Tibial artery (tissue), 4 donors: ENCODE measurements around the gene RELT.
A peak's percentile ranks its signal among the peaks of the same experiment; 100 is the strongest.

Source experiments
- DNase-seq, 2 donors: peaks; one replicate each; pipeline ENCODE4 v3.0.0-alpha.2; 2019
- H3K27ac ChIP-seq, 2 donors: fragments of 200-600 bp; sonication (generic) in 1 of 2; 1 replicate in 1 of 2; 2 replicates in 1 of 2; pipeline ENCODE4 v1.5.1; 2018 to 2019; ENCODE audit warnings: mild to moderate bottlenecking in 1 of 2
- H3K27me3 ChIP-seq, 2 donors: fragments of 200-600 bp; sonication (generic) in 1 of 2; one replicate each; pipeline versions ENCODE4 v1.5.1 to v1.6.0; 2016 to 2019
- H3K36me3 ChIP-seq, 3 donors: fragments of 200-600 bp; sonication (generic) in 2 of 3; one replicate each; pipeline ENCODE4 v1.5.1; 2016 to 2019; ENCODE audit warnings: mild to moderate bottlenecking in 2 of 3
- H3K4me1 ChIP-seq, 4 donors: fragments of 200-600 bp; sonication (generic) in 2 of 4; 1 replicate in 3 of 4; 2 replicates in 1 of 4; pipeline ENCODE4 v1.5.1; 2016 to 2019
- H3K4me3 ChIP-seq, 2 donors: fragments of 200-600 bp; sonication (generic) in 1 of 2; 1 replicate in 1 of 2; 2 replicates in 1 of 2; pipeline ENCODE4 v1.5.1; 2018 to 2019; ENCODE audit warnings: mild to moderate bottlenecking in 2 of 2
- H3K9me3 ChIP-seq, 3 donors: fragments of 200-600 bp; sonication (generic) in 1 of 3; one replicate each; pipeline ENCODE4 v1.5.1; 2016 to 2019
- CTCF ChIP-seq, 2 experiments: fragments of 200-600 bp in 1 of 2; fragments of 450-650 bp in 1 of 2; IDR thresholded peaks; one replicate each; pipeline ENCODE4 v1.5.1; 2017 to 2019; ENCODE audit warnings: antibody characterized with exemption in 2 of 2, mild to moderate bottlenecking in 1 of 2, moderate library complexity in 1 of 2
- intact Hi-C: fragments of 100-400 bp; cut with DNase I; formaldehyde crosslinking; loops from one replicate; pipeline ENCODE4 v1.15.0; 2023; ENCODE audit warnings: low total_unique reads

The RELT gene

GRCh38 chr11:73333173-73333572 is 43.0 kb upstream of the RELT start:
- H3K27ac ChIP-seq = peak overlapping the region; percentile 80 to 86
- DNase-seq = no peak
- H3K4me1 ChIP-seq = peaks cover 13 to 97% (median 80%) of the 10 kb centered on the region in 4 donors
- intact Hi-C loops = no loop called here
- H3K4me3 ChIP-seq = no peak overlapping the region
- no peak for TF ChIP-seq CTCF (IDR thresholded peaks at IDR 0.05)
- H3K36me3 ChIP-seq = peaks cover 0 to 6% (median 0%) of the 10 kb centered on the region in 3 donors
- H3K9me3 ChIP-seq = no peaks in the 10 kb centered on the region
- H3K27me3 ChIP-seq = no peaks in the 10 kb centered on the region

- Histone ChIP-seq H3K36me3 (peaks cover 0 to 6% (median 0%) of the 10 kb centered on the region in 3 donors), H3K4me1 (peaks cover 13 to 97% (median 79%) of the 10 kb centered on the region in 4 donors), H3K9me3 (no peaks in the 10 kb centered on the region), H3K4me3 (peak overlapping the region in 1 of 2 donors; percentile 5), H3K27ac (peak overlapping the region; percentile 80 to 86), H3K27me3 (no peaks in the 10 kb centered on the region)
- DNase-seq = no peak
- TF ChIP-seq CTCF (IDR thresholded peaks at IDR 0.05) = no peak
- intact Hi-C loops = loop anchor here (2.0 kb wide), 1 partner anchor 27 kb away; no protein-coding TSS in a partner anchor
Observed at GRCh38 chr11:73333640-73334383, 42.4 kb upstream of the RELT start.

GRCh38 chr11:73334384-73335203 is 41.6 kb upstream of the RELT start:
- H3K36me3 ChIP-seq = peaks cover 0 to 6% (median 0%) of the 10 kb centered on the region in 3 donors
- no peak for TF ChIP-seq CTCF (IDR thresholded peaks at IDR 0.05)
- H3K4me1 ChIP-seq = peaks cover 13 to 99% (median 80%) of the 10 kb centered on the region in 4 donors
- peak overlapping the region; percentile 0 to 5 for H3K4me3 ChIP-seq
- DNase-seq = peak; percentile 89 to 92
- H3K9me3 ChIP-seq = no peaks in the 10 kb centered on the region
- H3K27ac ChIP-seq = peak overlapping the region; percentile 80 to 86
- intact Hi-C loops = loop anchor here (2.0 to 5.0 kb wide), 2 partner anchors 28 to 37 kb away; no protein-coding TSS in a partner anchor
- H3K27me3 ChIP-seq = no peaks in the 10 kb centered on the region

- intact Hi-C loops = loop anchor here (2.0 to 5.0 kb wide), 2 partner anchors 29 to 38 kb away; no protein-coding TSS in a partner anchor
- H3K27ac ChIP-seq = peak overlapping the region; percentile 80 to 86
- peak; percentile 85 to 89 for DNase-seq
- H3K9me3 ChIP-seq = no peaks in the 10 kb centered on the region
- TF ChIP-seq CTCF (IDR thresholded peaks at IDR 0.05) = peak; percentile 94 to 99
- H3K4me3 ChIP-seq = peak overlapping the region; percentile 0 to 5
- peaks cover 10 to 99% (median 79%) of the 10 kb centered on the region in 4 donors for H3K4me1 ChIP-seq
- H3K36me3 ChIP-seq = peaks cover 0 to 6% (median 0%) of the 10 kb centered on the region in 3 donors
- H3K27me3 ChIP-seq = no peaks in the 10 kb centered on the region
Observed at GRCh38 chr11:73335204-73335923, 40.8 kb upstream of the RELT start.

- no peak for DNase-seq
- peaks cover 0 to 99% (median 74%) of the 10 kb centered on the region in 4 donors for H3K4me1 ChIP-seq
- TF ChIP-seq CTCF (IDR thresholded peaks at IDR 0.05) = no peak
- peak overlapping the region; percentile 37 to 52 for H3K27ac ChIP-seq
- H3K4me3 ChIP-seq = no peak overlapping the region
- no peaks in the 10 kb centered on the region for H3K27me3 ChIP-seq
- peaks cover 0 to 6% (median 0%) of the 10 kb centered on the region in 3 donors for H3K36me3 ChIP-seq
- intact Hi-C loops = loop anchor here (5.0 kb wide), 1 partner anchor 41 kb away; no protein-coding TSS in a partner anchor
- H3K9me3 ChIP-seq = no peaks in the 10 kb centered on the region
Observed at GRCh38 chr11:73337846-73338245, 38.4 kb upstream of the RELT start.
